HG02840 (cell line): Measurements from ENCODE around the gene ROBO3.

Source experiments
- ATAC-seq: cut with Tn5 transposase; IDR thresholded peaks from one replicate; pipeline ENCODE4 v1.9.1; 2021; ENCODE audit warnings: mild to moderate bottlenecking, moderate library complexity, moderate number of reproducible peaks; ENCODE audit not compliant: unreplicated experiment, low FRiP score

Gene ROBO3

GRCh38 chr11:124841840-124842239, 23.4 kb upstream of the ROBO3 start:
- no peak for ATAC-seq

- ATAC-seq, result no peak
These were observed 22.9 kb upstream of the ROBO3 start for GRCh38 chr11:124842305-124842704.

DNA sequence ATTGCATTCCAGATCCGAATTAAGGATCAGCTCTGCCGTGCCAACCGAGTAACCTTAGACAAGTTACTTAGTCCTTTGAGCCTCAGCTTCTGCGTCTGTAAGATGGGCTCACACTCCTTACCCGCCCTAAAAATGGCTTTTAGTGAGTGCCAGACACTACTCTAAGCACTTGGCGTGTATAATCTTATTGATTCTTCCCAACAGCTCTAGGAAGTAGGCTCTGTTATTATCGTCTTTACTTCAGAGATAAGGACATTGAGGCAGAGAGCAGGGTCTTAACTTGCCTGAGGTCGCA, 21.7 kb upstream of the ROBO3 start:
- ATAC-seq, result no peak

DNA sequence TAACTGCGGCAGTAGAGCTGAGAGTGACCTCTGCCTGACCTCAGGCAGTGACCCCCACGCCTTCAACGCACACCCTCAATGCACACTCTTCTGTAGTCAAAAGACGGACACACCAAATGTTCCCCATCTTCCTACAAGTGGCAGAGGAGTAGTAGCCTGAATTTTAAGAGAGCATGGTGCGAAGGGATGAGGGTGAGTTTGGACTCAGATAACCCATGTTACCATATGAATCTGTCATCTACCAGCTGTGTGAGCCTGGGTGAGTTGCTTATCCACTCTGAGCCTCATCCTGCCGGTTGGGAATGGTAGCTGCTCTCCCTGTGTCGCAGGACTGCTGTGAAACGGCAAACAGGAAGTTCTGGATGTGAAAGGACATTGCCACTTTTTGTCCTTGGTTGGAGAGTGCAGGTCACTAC, 20.6 kb upstream of the ROBO3 start:
- ATAC-seq, result no peak

DNA sequence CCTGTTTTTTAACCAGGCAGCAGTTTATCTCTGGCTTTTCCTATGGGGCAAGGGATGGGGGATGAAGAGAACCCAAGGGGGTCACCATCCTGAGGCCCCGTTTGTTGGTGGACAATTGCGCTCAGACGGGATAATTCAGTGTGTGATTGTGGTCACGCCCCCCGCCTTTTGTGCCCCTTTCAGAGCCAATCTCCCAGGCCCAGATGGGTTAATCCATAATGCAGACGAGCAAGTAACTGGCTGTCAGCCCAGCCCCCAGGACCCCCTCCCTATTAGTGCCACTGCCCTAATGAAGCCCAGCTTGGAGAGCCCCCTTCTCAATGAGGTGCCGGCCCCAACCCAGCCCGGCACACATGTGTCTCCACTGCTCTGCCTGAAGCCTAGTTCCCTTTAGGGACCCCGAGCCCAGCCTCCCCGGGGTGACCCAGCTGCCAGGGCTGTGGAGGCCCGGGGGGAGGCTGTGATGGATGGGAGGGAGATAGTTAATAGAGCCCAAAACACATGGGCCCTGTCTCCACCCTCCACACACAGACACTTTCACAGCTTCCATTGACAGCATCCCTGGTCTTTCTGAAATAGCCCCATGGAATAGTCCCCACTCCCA, 19.1 kb upstream of the ROBO3 start:
- no peak for ATAC-seq

- ATAC-seq, result no peak
These were observed 6.1 kb upstream of the ROBO3 start for GRCh38 chr11:124859171-124859570.

GRCh38 chr11:124861670-124862069, 3.6 kb upstream of the ROBO3 start:
- no peak for ATAC-seq

DNA sequence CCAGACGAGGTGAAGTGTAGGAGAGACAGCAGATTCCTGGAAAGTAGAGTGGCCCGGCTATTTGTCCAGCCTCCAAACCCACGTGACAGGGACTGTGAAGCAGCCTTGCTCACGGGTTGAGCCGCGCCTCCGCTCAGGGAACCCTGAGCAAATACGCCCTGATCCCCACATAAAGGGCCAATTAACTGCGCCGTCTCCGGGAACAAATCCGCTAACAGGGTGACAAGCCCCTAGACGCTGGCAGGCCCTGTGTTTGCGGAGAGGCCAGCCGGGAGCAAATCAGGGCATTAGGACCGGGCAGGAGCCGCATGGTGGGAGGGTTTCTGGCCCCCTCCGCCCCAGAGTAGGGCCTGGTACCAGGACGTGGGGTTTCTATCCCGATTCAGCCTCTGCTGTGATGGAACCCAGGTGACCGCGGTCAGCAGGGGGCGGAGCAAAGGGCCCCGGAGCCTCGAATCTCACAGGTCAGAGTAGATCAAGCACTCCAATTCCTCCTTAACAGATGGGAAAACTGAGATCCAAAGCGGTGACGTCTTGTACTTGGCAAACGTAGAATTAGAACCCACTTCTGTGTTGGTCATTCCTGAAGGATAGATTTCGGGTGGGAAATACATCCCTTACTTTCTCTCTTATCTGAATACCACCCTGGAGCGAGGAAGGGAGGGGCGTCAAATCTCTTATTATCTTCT, 2.0 kb upstream of the ROBO3 start:
- no peak for ATAC-seq

- no peak for ATAC-seq
These were observed 1.4 kb upstream of the ROBO3 start for GRCh38 chr11:124863826-124864165.

GRCh38 chr11:124864176-124864891, 898 bp upstream of the ROBO3 start:
- ATAC-seq, result no peak

- no peak for ATAC-seq
These were observed 396 bp upstream of the ROBO3 start for GRCh38 chr11:124864892-124865180.

GRCh38 chr11:124865902-124866851, 945 bp downstream of the ROBO3 start:
- ATAC-seq, result no peak

DNA sequence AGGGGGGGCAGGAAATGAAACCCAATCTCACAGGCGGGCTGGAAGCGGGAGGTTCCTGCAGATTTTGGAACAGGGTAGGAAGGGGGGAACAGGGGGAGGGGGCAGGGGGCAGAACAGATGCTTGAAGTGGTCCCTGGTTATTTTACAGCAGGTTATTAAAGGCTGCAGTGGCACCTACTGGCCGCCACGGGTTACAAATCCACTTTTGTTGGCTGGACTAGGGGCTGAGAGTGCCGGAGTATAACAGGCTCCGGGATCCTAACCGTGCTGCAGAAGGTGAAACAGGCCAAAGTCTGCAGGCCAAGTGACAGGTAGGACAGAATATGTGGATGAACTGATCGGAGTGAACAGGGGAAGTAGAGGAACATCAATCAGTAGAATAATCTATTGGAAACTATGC, 2.5 kb downstream of the ROBO3 start:
- no peak for ATAC-seq

DNA sequence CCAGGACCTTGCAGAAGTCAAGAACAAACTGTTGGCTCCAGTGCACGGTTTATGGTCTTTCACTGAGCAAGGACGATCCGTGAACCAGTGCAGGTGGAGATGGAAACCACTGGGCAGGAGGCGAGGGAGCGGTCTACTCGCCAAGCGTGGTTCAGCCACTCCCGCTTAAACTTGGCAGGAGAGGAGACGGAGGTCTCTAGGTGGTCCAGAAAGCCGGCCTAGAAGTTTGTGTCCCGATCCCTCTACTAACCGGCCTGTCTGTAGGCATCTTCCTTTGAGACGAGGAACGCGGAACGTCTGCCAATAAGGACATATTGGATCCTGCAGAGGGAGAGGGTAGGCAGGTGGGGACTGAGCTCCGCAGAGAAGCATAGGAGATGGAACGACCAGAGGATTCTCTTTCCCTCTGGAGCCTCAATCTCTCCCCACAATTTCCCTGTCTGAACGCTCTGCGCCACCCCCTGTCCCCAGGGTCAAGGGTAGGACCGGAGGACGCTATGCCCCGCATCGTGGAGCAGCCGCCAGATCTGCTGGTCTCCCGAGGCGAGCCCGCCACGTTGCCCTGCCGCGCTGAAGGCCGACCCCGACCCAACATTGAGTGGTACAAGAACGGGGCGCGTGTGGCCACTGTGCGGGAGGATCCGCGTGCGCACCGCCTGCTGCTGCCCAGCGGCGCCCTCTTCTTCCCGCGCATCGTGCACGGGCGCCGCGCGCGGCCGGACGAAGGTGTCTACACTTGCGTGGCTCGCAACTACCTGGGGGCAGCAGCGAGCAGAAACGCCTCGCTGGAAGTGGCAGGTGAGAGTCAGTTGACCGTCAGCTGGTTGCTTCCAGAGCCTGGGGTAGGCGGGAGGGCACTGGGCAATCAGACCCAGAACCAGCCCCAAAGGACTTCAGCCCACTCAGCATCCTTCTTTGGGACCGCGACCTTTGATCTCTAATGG, 3.4 kb downstream of the ROBO3 start:
- no peak for ATAC-seq

- no peak for ATAC-seq
These were observed 4.1 kb downstream of the ROBO3 start for GRCh38 chr11:124869331-124869730.

DNA sequence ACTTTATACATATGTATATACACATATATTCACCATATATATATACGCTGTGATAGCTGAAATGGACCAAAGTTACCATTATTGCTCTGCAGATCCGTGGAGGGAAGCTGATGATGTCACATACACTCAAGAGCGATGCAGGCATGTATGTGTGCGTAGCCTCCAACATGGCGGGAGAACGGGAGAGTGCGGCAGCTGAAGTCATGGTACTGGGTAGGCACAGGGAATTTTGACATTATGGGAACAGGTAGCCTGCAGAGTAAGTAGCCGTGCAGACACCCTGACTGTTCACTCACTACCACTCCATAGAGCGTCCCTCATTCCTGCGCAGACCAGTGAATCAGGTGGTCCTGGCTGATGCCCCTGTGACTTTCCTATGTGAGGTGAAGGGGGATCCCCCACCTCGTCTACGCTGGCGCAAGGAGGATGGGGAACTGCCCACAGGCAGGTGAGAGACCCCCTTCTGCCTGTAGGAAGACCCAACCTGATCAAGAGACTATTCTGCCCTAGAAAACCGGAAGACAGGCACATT, 4.7 kb downstream of the ROBO3 start:
- ATAC-seq, result no peak

DNA sequence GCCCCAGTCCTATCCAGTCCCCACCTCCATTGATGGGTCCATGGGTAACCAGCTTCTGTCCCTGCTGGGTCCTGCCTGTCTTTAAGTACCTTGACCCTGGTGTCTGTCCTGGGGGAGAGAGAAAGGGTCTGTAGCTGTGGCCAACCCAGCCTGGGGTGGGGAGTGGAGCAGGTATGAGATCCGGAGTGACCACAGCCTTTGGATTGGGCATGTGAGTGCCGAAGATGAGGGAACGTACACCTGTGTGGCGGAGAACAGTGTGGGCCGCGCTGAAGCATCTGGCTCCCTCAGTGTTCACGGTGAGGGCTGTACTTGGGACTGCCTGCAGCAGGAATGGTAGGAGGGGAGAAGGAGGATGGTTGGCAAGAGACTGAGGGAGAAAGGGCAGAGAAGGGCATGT, 5.2 kb downstream of the ROBO3 start:
- ATAC-seq, result no peak

DNA sequence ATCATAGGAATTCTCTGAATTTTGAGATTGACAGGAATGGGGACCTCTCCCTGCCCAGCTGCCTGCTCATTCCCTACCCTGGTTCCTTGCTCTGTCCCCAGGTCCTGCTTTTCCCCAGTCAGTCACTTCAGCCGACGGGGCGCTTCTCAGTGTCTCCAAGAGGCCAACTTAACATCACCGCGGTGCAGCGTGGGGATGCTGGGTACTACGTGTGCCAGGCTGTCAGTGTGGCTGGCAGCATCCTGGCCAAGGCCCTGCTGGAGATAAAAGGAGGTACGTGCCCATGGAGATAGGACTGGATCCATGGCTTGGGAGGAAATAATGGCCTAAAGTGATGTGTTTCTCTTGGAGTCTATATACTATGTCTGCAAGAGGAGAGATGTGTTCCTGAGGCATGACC, 7.0 kb downstream of the ROBO3 start:
- ATAC-seq, result no peak

DNA sequence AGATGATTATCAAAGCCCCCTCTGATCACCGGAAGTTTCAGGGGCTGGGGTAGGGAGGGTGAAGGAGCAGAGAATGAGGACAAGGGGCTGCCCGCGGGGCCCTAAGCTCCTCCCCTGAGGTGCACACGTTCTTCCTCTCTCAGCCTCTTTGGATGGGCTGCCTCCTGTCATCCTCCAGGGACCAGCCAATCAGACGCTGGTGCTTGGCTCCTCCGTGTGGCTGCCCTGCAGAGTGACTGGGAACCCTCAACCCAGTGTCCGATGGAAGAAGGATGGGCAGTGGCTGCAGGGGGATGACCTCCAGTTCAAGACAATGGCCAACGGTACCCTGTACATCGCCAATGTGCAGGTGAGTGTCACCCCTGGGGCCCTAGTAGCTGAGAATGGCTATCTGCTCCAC, 7.5 kb downstream of the ROBO3 start:
- ATAC-seq, result no peak

- ATAC-seq, result no peak
These were observed 8.7 kb downstream of the ROBO3 start for GRCh38 chr11:124873951-124874350.
